ENCODE measurements around the gene NPHS2.

GRCh38 chr1:179550746-179551682, 24.7 kb downstream of the NPHS2 start:
- TF ChIP-seq POLR2A (IDR thresholded peaks at IDR 0.05; ENCODE audit: low read depth, low read length) (no peak), TAF1 (IDR thresholded peaks at IDR 0.05; ENCODE audit: low read depth, low read length) (no peak), POLR2AphosphoS5 (IDR thresholded peaks at IDR 0.05; ENCODE audit: low read depth, low read length) (no peak)

All from GM12891 (cell line).